Measurements from ENCODE around the gene ITPR1.
A peak's percentile ranks its signal among the peaks of the same experiment; 100 is the strongest.

The ITPR1 gene

DNA sequence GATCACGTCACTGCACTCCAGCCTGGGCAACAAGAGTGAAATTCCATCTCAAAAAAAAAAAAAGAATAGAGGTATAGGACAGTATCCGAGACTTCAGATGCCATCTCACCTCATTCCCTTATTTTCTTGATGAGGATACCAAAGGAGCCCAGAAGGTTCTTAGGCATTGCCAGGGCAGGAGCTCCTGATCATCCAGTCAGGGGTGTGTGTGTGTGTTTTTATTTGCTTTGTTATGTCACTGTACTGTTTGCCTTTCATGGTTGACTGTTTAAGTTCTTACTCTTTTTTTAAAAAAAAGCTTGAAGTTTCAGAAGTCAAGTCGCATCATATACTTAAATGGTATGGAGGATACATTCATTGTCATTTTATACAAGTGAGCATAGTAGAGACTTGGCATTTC is 346.1 kb downstream of the ITPR1 start:
- no peak for DNase-seq

DNA sequence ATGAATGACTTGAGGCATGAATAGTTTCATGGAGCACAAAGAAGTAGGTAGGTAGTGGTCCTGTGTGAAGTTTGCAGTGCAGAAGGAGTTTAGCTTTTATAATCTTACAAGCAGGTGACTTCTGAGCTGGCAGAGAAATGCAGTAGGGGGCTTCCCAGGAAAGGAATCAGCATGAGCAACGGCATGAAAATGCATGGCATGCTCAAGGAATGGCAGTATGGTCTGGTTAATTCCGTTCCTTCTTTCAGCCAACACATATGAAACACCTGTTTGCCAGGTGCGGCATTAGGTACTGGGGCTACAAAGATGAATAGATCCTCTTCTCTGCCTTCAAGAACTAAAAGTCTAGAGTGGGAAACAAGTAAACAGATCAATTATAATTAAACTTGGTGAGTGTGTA is 348.1 kb downstream of the ITPR1 start:
- DNase-seq: no peak

DNA sequence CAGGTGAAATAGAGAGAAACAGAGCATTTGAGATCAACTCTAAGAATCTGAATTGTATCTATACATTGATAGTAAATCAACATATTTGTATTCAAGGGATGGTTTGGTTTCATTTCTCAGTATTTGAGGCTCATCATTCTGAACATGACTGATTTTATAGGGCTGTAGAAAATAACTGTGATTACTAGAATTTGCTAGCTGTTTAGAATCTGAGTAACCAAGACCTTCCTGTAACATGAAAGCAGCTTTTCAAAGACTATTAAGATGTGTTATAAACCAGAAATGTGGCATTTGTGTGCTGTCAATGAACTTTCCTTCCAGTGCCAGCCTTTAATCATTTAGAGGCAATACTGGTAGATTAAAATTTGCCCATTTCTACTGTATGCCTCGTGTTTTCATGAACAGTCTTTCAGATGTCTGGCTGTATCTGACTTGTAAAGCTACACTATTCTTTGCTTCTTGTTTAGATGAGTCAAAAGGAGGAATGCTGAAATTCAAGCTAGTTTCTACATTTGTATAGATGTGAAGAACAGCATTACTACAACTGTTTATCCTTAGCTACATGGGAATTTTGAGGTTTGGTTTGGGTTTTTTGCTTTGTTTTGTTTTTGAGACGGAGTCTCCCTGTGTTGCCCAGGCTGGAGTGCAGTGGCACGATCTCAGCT is 348.8 kb downstream of the ITPR1 start:
- DNase-seq: no peak

DNA sequence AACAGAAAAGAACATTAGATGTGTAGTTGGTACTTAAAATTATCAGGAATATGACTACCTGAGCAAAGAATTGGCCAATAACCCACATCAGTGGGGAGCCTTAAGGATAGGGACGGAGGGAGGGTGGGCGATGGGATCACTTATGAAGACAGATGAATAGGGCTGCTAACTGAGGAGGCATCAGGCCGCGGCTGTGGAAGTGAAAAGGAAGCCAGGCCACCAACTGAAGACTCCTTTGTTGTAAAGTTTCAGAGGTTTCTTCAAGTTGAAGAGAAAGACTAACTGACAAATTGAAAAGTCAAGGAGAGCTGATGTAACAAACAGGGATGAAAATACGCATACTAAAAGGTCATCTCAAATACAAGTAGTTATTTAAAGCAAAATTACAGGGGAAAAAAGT is 350.5 kb downstream of the ITPR1 start:
- no peak for DNase-seq

DNA sequence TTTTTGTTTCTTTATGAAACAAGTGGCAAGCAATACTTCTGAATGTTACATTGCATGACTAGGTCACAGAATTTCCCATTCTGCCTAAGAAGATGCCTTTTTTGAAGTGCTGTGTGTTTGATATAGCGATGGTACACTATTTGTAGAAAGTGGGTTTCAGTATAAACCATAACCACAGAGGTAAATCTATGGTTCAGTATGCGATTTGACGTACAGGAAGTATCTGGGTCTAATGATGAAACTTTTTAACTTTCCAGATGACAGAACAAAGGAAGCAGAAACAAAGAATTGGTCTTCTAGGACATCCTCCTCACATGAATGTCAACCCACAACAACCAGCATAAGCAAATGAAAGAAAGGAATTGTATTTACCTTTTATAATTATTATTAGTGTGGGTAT is 352.7 kb downstream of the ITPR1 start:
- DNase-seq: no peak

DNA sequence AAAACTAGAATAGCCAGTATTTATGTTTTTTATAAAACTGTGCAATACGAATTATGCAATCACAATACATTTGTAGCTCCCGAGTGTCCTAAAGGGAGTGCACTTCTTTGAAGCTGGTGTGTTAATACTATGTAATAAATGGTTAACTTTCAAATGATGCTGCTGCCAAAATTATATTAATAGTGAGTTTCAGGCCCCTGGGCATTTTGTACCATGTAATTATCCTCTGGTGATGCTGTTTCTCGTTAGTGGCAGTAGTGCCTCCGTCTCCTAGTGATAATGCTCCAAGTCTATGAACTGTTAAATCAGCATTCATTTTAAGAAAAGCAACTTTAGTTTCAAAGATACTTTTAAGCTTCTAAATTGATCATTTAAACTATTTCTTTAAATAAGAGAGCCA is 353.4 kb downstream of the ITPR1 start:
- DNase-seq: no peak

DNA sequence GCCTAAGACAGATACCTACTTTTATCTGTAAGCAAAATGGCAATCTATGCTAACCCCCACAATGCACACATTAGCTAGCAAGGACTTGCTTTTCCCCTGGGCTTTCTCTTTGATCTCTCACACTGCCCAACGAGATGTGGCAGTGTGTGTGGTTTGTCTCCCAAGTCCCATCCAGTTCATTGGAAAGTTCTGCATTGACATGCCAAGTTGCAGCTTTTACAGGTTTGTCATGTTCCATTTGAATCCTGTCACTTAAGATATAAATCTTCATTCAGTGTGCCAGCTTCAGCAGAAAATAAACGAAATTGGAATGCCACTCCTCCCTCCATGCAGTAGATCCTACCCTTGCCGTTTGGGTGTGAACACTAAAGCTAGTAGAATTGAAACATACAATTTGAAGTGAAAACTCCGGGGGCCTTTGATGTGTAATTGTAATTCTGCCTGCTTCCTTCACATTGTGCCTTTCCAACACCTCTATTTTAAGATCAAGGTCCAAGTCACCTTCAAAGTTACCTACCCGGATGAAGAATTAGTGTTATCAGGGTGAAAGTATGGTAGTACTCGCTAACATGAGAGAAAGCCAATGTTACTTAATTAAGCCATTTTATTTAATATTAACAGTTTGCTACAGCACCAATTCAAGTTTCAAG is 355.2 kb downstream of the ITPR1 start:
- no peak for DNase-seq

DNA sequence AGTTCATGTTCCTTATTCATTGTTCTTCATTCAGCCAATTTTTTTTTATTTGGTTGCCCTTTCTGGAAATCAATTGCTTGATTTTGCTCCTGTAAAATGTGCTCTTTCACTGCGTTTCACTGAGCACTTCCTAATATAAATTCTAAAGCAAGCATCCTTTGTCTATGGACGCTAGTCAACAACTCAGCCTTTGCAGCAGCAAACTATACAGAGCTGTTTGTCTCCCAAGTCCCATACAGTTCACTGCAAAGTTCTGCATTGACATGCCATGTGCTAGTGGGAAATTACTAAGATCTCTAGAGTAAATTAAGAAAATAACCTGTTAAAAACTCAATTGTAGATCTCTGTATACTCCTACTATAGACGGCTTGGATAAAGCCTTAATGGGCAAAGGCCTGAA is 356.0 kb downstream of the ITPR1 start:
- DNase-seq: no peak

DNA sequence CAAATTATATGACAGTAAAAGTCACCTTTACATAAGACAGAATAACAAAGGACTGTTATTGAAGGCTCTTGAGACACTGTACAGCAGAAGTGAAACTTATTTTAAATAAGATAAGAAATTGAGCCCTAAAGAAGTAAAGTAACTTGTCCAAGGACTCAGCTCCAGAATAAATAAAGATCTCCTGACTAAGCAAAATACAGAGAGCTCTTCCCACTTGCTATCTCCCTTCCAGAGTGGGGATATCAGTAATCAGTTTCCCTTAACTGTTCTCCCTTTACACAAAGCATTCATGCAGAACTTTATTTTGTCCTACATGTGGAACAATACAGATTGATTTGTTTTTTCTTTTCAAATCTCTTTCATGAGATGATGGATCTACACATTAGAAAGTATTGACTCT is 356.6 kb downstream of the ITPR1 start:
- no peak for DNase-seq

DNA sequence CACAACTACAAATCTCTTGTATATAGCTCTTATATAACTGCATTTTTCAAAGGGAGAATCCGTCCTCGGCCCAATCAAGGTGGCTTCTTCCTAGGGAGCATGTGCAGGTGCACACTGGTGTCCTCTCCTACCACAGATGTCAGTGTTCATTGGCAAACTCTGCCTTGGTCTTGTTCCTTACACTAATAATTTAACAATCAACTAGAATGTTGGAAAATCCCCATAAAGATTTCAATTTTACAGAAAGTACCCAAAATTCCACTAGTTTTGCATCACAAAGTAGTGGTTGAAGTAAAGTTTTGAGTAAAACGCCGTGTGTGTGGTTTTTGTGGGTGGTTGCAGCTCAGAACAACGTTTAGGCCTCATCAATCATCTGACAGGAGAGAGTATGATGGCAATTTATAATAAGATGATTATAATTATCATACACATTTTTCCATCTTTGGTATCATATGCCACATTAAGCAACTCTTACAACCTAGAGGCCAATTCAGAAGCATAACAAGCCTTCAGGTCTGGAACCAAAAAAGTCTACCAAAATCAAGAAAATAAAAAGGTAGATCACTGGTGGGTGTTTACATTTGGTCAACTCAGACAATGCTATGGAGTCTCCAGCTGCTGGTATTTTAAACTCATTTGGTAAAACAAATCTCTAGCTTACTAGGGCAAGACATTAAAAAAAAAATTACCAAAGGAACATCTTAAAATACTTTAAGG is 357.2 kb downstream of the ITPR1 start:
- DNase-seq: no peak

DNA sequence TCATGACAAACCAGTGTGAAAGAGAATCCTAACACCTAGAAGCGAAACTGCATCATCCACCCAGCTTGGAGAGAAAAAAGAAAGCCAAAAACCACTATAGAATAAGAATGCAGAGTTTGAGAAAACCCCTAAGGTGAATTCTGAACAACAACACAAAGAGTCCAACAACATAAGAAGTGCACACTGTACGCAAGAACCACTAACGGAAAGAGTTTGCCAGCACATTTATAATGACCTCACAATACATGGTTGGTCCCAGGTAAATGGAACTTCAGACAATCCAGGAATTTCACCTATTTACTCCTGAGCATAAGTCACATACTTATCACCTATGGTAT is 357.7 kb downstream of the ITPR1 start:
- no peak for DNase-seq

DNA sequence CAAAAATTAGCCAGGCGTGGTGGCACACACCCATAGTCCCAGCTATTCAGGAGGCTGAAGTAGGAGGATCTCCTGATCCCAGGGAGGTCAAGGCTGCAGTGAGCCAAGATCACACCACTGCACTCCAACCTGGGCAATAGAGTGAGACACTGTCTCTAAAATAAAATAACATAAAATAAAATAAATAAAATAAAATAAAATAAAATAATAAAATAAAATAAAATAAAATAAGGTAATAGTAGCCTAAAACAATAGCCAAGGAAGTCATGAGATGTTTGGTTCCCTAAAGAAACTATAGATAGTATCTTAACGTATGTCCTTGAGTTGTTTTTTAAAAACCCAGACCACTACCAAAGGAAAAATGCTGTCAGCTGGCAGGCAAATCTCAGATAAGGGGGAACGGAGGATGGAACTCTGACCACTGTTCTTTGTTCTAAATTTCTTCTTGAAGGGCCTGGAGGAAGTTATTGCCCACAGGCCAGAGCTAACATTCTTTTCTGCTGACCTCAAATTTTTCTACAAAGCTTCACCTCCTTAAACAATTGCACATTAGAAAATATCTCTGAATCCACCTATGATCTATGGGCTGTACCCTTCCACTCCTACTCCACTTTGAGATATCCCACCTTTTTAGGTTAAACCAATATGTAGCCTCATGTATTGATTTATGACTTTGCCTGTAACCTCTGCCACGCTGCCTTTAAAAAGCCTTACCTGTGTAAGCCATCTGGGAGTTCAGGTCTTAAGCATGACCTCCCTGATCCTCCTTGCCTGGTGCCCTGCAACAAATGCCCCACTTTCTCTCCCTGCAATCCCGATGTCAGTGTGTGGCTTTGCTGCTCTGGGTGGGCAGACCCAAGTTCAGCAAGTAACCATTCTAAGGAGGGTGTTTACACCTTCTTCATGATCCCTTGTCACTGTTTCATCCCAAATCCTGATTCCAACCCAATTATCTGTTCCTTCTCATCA is 359.9 kb downstream of the ITPR1 start:
- no peak for DNase-seq

DNA sequence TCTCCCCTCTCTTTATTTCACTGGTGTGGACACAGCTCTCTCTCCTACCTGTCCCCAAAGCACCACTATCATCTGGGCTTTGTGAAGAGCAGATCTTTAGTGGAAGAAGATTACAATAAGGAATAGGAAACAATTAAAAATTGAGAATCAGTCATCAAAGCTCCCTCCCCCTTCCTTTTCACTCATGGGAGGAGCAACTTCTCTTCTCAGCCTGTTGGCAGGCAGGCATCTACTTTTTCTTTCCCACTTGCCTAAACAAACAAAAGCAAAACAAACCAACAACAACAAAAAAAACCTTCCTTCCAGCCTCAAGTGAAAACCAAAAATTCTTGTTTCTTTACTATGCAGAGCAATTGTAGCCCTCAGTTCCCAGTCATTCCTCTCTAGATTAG is 360.6 kb downstream of the ITPR1 start:
- DNase-seq: no peak

DNA sequence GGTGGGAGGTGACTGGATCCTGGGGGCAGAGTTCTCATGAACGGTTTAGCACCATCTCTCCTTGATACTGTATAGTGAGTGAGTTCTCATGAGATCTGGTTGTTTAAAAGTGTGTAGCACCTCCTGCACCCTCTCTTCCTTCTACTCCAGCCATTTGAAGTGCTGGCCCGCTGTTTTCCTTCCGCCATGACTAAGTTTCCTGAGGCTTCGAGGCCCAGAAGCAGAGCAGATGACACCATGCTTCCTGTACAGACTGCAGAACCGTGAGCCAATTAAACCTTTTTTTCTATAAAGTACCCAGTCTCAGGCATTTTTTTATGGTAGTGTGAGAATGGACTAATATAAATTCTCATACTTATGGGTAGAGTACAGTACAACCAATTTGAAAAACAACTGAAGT is 362.5 kb downstream of the ITPR1 start:
- DNase-seq: no peak

DNA sequence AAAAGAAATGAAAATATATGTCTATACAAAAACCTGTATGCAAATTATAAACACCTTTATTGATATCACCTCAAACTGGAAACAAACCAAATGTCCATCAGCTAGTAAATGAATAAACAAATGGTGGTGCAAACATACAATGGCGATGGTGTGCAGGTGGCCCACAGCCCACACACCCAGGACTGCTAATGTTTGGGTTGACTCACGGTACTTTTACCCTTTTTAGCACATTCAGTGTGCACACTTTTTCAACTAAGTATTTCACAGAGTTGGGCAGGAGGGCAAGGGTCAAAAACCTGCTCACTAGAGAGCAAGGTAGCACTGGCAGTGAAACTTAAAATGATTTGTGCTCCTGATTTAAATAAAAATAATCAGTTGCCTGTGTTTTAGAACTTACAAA is 363.0 kb downstream of the ITPR1 start:
- no peak for DNase-seq

DNA sequence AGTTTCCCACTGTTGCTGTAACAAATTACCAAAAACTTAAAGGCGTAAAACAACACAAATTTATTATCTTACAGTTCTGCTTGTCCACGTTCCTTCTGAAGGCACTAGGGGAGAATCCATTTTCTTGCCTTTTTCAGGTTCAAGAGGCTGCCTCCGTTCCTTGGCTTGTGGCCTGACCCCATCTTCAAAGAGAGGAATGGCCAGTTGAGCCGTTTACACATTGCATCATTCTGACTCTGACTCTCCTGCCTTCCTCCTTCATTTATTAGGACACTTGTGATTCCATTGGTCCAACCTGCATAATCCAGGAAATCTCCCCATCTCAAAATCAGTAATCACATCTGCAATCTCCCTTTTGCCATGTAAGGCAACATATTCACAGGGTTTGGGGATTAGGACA is 363.4 kb downstream of the ITPR1 start:
- no peak for DNase-seq

DNA sequence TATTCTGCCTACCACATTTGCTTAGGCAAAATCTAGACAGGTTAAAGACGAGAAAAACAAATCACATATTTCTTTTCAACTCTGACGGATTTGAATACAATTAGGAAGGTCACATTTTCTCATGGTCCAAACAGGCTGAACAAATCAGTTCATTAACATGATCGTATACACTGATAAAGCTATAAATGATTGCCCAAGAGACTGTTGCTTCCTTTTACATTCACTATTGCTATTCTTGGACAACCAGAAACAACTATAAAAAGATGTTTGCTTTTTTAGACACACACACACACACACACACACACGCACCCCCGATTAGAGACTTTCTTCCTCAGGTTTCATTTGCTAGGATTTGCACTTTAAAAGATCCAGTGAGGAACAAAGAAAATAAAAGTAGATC is 363.8 kb downstream of the ITPR1 start:
- no peak for DNase-seq

DNA sequence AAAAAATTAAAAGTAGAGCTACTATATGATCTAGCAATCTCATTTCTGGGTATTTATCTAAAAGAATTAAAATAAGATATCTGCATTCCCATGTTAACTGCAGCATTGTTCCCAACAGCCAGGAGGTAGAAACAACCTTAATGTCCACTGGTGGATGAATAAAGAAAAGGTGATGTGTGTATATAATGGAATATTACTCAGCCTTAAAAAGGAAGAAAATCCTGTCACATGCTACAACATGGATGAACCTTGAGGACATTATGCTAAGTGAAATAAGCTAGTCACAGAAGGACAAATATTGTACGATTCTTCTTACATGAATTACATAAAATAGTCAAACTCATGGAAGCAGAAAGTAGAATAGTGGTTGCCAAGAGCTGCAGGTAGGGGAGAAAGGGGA is 366.6 kb downstream of the ITPR1 start:
- no peak for DNase-seq

DNA sequence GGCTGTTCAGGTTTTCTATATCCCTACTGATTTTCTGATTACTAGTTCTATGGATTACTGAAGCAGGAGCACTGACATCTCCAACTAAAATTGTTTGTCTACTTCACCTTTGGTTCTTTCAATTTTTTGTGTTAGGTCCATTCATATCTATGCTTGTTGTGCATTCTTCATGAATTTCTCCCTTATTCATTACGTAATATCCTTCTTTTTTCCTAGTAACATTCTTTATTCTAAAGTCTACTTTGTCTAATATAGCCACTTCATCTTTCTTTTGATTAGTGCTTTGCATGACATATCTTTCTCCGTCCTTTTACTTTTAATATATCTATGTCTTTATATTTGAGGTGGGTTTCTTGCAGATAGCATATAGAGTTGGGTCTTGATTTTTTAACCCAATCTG is 369.8 kb downstream of the ITPR1 start:
- DNase-seq: no peak

DNA sequence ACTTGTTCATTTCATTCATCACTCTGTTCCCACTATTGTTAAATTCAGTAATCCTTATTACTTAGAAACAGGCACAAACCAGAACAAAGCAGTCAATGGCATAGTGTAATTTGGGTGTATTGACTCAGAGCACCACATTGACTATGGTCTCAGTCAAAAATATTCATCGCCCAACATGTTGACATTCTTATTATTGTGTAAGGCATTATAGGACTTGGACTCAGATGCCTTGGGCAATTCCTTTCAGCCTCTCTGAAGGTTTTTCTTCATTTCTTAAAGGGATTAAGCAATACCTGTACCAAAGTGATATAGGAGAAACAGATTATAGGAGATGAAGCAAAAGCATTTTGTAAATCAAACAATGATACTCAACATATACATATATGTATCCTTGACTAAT is 371.4 kb downstream of the ITPR1 start:
- no peak for DNase-seq

DNA sequence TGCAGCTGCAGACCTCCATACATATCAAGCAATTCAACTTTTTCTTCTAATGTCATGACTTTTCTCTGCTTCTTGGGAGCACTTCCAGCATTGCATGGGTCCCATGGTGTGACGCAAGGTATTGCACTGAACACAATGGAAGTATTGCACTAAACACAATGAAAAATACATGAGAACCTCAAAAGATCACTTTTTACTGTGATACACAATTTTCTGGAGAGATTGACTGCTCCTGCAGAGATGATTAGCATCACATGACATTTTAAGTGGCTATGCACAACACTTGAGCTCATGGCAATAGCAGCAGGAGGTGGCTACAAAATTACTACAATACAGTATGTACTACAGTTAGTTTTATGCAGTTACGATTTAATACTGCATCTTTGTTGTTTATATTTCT is 372.6 kb downstream of the ITPR1 start:
- DNase-seq: peak; percentile 32

DNA sequence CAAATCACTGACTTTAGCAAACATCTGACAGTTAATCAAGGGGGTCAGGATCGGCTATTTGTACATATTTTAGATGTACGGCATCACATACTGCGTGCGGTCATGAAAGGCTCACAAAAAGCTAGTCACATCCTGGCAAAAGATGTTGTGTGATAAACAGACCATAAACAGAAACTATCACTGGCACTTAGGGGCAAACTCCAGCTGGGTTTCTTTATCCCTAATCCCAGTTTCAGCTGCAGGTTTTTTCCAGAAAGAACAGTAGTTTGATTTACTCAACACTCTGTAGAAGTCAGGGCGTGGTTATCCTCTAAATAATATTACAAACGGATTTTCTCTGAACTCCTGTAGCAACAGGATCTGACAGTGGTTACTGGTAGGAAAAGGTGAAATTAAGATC is 373.7 kb downstream of the ITPR1 start:
- DNase-seq: no peak

DNA sequence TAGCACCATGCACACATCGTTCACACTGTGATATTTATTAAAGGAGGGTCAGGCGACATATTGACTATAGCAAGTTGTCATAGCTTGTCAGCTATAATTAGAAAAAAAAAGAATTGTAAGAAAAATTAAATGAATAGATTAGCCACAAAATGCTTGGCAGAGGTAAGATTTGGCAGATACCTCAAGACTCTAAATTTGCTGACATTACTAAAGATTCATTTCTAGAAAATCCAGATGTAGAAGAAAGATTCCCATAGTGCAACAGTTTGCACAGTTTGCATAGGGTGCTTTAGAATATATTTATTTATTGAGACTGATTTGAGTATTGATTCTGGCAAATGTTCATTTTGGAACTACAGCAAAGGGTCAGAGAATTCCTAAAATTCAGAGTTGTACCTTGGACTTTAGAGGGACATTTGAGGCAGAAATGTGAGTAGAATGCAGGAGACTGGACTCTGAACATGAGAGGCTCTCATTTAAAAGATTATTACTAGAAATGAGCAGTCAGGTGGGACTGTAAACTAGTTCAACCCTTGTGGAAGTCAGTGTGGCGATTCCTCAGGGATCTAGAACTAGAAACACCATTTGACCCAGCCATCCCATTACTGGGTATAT is 384.1 kb downstream of the ITPR1 start:
- DNase-seq: no peak

All from NCI-H1092 (cell line).